Metanephros (tissue), 2 donors: ENCODE results near the gene SRRM2. TPM values are rescaled to one million over a fixed set of nuclear protein-coding genes. Genes with fewer than 3 reads are reported as not detected.

Experiments
- small RNA-seq: library from RNA; depleted of rRNA; stranded (forward); fragments of <200 nt; gene quantifications from one replicate; pipeline ENCODE3, GENCODE V24; 2014; ENCODE audit warnings: low replicate concordance
- total RNA-seq: library from RNA; depleted of rRNA; stranded (reverse); fragments of >200 nt; gene quantifications from one replicate; pipeline ENCODE4 v1.2.3, GENCODE V29; 2014

The SRRM2 gene
- 260 TPM for total RNA-seq

DNA sequence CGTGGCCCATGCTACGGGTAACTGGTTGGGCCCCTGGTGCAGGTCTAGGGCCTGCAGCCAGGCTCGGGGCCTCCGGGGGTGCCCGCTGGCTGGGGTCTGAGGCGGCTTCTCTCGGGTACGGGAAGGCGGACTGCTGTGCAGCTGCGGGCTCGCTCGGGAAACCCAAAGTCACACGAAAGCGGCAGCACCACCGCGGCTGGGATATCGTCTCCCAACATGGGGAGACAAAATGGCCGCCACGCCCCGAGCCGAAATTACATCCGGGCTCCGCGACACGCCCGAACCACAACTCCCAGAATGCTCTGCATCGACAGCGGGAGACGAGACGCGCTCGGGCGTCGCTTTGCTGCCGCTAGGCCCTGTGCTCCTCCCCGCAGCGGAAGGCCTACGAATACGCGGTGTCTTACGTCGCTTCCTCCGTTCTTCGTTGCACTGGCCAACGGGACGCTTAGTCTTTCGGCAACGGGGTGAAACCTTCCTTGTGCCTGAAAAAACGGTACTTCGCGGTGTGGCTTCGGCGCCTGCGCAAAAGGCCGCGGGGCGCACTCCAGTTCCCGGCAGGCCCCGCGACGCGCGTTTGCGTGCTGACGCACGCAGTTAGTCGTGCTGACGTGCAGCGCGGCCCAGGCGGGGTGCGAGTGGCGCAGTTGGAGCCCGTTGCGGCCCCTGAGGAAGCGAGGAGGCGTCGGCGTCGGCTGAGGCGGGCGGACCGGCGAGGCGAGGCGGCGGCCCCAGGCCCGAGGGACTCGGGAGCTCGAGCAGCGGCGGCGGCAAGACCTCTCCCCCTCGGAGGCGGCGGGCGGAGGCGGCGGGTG, at the start of gene SRRM2:
SRRM2 (plus strand) TSS at position 604 of the 815 bp plus-strand sequence. CDS start 3,727 bp downstream, outside the sequence.

DNA sequence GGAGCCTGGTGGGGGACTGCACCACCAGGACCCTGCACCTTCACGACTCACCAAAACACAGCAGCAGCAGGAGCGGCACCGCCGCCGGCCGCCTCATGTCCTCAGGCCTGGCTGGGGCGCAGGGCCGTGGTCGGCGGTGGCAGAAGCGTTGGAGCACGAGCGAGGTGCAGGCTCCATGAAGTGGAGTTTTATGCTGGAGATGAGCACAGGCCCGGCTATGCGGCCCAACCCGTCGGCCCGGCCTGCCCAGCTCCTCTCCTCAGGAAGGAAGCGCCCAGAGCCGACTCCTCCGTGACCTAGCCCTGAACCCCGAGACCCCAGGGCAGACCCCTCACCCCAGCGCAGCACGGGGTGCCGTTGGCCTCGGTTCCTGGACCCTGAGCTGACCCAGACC, 32.4 kb upstream of the SRRM2 start, which contains the start of gene PRSS27:
PRSS27 (minus strand) TSS at position 161 of the 394 bp plus-strand sequence; CDS start at position 97, 64 bp downstream.

DNA sequence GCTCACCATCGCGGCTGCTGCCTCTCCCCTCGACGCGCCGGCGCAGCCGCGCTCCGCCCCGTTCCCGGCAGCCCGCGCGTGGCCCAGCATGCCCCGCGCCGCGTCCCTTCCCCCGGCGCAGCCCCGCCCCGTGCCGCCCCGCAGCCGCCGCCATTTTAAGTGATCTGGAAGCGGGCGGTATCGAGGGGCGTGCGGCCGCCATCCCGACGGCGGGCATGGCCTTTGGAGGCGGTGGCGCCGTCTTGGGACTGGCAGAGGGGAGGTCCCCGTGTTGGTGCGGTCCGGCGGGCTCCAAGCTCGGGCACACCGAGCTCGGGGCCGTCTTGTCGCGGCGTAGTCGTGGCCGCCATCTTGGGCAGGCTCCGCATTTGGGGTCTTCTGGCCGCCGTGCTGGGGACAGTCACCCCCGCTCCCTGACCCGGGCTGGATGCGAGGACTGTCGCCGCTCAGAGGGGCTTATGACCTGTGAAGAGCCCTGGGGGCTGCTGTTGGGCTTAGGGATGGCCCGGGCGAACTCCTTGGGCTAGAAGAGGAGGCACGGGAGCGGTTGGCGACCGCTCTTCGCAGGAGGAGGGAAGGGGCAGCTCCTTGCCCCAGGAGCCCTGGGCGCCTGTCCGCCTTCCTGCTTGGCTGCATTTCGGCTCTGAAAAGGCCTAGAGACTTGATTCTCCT, 24.9 kb downstream of the SRRM2 start, which contains the start of gene ELOB:
ELOB (minus strand) TSS at position 50 of the 672 bp plus-strand sequence; CDS start at position 9, 41 bp downstream.

DNA sequence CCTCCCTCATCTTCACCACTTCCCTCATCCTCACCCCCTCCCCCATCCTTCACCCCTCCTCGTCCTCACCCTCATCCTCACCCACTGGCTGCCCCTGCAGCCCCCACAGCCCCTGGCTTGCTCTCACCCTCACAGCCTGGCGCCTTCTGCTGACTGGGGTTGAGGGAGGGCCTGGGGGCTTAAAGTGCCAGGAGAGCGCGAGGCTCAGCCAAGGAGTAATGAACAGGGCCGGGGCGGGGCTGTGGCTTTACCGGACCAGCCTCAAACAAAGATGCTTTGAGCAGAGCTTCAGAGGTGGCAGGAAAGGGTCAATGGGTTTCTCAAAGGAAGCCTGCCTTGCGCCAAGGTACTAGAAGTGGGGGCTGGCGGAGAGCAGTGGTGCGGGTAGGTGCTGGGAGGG, 35.0 kb downstream of the SRRM2 start, which contains the start of gene PRSS33:
PRSS33 (minus strand) TSS at position 155 of the 400 bp plus-strand sequence. CDS start 1,013 bp downstream, outside the sequence.

DNA sequence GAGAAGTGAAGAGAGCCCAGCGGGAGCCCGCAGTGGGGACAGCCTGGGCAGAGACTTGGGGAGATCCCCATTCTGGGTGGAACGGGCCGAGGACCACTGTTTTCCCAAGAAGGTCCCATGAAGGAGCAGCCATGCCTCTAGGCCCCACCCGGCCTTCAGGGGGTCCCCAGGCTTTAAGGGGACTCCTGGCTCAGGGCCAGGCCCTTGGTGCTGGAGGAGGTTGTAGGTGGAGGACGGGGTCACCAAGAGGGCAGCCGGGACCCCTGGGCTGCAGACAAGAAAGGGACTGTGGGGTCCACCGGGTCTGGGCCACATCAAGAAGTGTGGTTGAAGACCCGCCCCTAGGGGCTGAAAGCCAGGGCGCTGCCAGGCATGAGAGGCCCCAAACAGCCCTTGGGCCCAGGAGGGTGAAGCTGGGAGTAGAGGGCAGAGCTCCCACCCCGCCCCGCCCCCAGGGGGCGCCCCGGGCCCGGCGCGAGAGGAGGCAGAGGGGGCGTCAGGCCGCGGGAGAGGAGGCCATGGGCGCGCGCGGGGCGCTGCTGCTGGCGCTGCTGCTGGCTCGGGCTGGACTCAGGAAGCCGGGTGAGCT, 64.4 kb downstream of the SRRM2 start, which contains the start of gene PRSS21:
PRSS21 (plus strand) TSS at position 487 of the 589 bp plus-strand sequence; CDS start at position 519, 32 bp downstream.

Small RNA genes lying within 50 kb of the gene (small RNA-seq; reads per million reads assigned to genes)
- not detected for gene SNORA3C

Other genes starting within 250 kb of the SRRM2 start
- 46.2 TPM for gene ATP6V0C, start 238.7 kb upstream of the SRRM2 start, total RNA-seq
- 50.0 TPM for gene AMDHD2, start 232.3 kb upstream of the SRRM2 start, total RNA-seq
- gene CEMP1, start 221.2 kb upstream of the SRRM2 start, total RNA-seq = 1.1 TPM
- 31.5 TPM for gene PDPK1, start 214.6 kb upstream of the SRRM2 start, total RNA-seq
- 19.6 TPM for gene KCTD5, start 70.1 kb upstream of the SRRM2 start, total RNA-seq
- gene PRSS27, start 32.4 kb upstream of the SRRM2 start, total RNA-seq = 0.47 TPM
- gene ELOB, start 24.6 kb downstream of the SRRM2 start, total RNA-seq = 166 TPM
- gene PRSS33, start 34.9 kb downstream of the SRRM2 start, total RNA-seq = 1.2 TPM
- gene PRSS41, start 45.8 kb downstream of the SRRM2 start, total RNA-seq = not detected
- not detected for gene PRSS21, start 64.6 kb downstream of the SRRM2 start, total RNA-seq
- gene ZG16B, start 77.7 kb downstream of the SRRM2 start, total RNA-seq = 0.70 TPM
- 4.1 TPM for gene PRSS22, start 105.5 kb downstream of the SRRM2 start, total RNA-seq
- gene FLYWCH2, start 130.6 kb downstream of the SRRM2 start, total RNA-seq = 44.1 TPM
- 23.8 TPM for gene FLYWCH1, start 159.3 kb downstream of the SRRM2 start, total RNA-seq
- 2.9 TPM for gene KREMEN2, start 211.6 kb downstream of the SRRM2 start, total RNA-seq
- gene PAQR4, start 216.7 kb downstream of the SRRM2 start, total RNA-seq = 5.2 TPM
- 8.6 TPM for gene PKMYT1, start 227.8 kb downstream of the SRRM2 start, total RNA-seq